Astrocyte (in vitro differentiated cells and primary cell): ENCODE data around the gene NPRL2. TPM values are rescaled to one million over a fixed set of nuclear protein-coding genes. Genes with fewer than 3 reads are reported as not detected.

Experiments used
- DNase-seq: peaks from one replicate; pipeline ENCODE4 v3.0.0-alpha.2; 2010; ENCODE audit warnings: low read depth
- FAIRE-seq: peaks from 2 replicates; lab custom pipeline; 2011; peaks lifted over from hg19 to GRCh38; lab: Jason Lieb, UNC
- H2AFZ ChIP-seq: 2 replicates; pipeline ENCODE4 v1.6.0; 2012; ENCODE audit warnings: low read depth, low read length, inconsistent platforms
- H3K27ac ChIP-seq: 2 replicates; pipeline ENCODE4 v1.5.1; 2011; ENCODE audit warnings: low read depth, low read length, inconsistent platforms
- H3K27me3 ChIP-seq: 2 replicates; pipeline ENCODE4 v1.6.0; 2011; ENCODE audit warnings: low read length, inconsistent platforms; ENCODE audit not compliant: insufficient read depth
- H3K36me3 ChIP-seq: 2 replicates; pipeline ENCODE4 v1.5.1; 2011; ENCODE audit warnings: low read length, inconsistent platforms; ENCODE audit not compliant: insufficient read depth
- H3K4me1 ChIP-seq: 2 replicates; pipeline ENCODE4 v1.5.1; 2011; ENCODE audit warnings: low read length, inconsistent platforms; ENCODE audit not compliant: insufficient read depth
- H3K4me2 ChIP-seq: 2 replicates; pipeline ENCODE4 v1.6.0; 2012; ENCODE audit warnings: low read length, inconsistent platforms
- H3K4me3 ChIP-seq: 2 replicates; pipeline ENCODE4 v1.5.1; 2011; ENCODE audit warnings: low read depth, mild to moderate bottlenecking, low read length, inconsistent platforms; ENCODE audit not compliant: insufficient read depth
- H3K79me2 ChIP-seq: 2 replicates; pipeline ENCODE4 v1.6.0; 2012; ENCODE audit warnings: mild to moderate bottlenecking, low read length, inconsistent platforms; ENCODE audit not compliant: insufficient read depth
- H3K9ac ChIP-seq: 2 replicates; pipeline ENCODE4 v1.6.0; 2012; ENCODE audit warnings: mild to moderate bottlenecking, low read length, inconsistent platforms
- H3K9me3 ChIP-seq: 2 replicates; pipeline ENCODE4 v1.5.1; 2012; ENCODE audit warnings: low read depth, mild to moderate bottlenecking, low read length, inconsistent platforms; ENCODE audit not compliant: insufficient read depth
- H4K20me1 ChIP-seq: 2 replicates; pipeline ENCODE4 v1.6.0; 2012; ENCODE audit warnings: low read length, inconsistent platforms; ENCODE audit not compliant: insufficient read depth
- H3K27ac Mint-ChIP-seq: one replicate; pipeline ENCODE4 v1.8.0; 2021; ENCODE audit warnings: mild to moderate bottlenecking, mixed read lengths; ENCODE audit not compliant: unreplicated experiment
- H3K27me3 Mint-ChIP-seq: one replicate; pipeline ENCODE4 v1.8.0; 2021; ENCODE audit warnings: low read depth, mixed read lengths; ENCODE audit not compliant: unreplicated experiment
- H3K36me3 Mint-ChIP-seq: one replicate; pipeline ENCODE4 v1.8.0; 2021; ENCODE audit warnings: low read depth, mixed read lengths; ENCODE audit not compliant: unreplicated experiment
- H3K4me1 Mint-ChIP-seq: one replicate; pipeline ENCODE4 v1.8.0; 2021; ENCODE audit warnings: low read depth, mixed read lengths; ENCODE audit not compliant: unreplicated experiment
- H3K4me3 Mint-ChIP-seq: one replicate; pipeline ENCODE4 v1.8.0; 2021; ENCODE audit warnings: mild to moderate bottlenecking, moderate library complexity, mixed read lengths; ENCODE audit not compliant: unreplicated experiment
- H3K9me3 Mint-ChIP-seq: one replicate; pipeline ENCODE4 v1.8.0; 2021; ENCODE audit warnings: mild to moderate bottlenecking, mixed read lengths; ENCODE audit not compliant: unreplicated experiment
- EZH2 ChIP-seq: IDR thresholded peaks from 2 replicates; pipeline ENCODE4 v1.6.1; 2012; ENCODE audit warnings: mild to moderate bottlenecking, low read length, inconsistent platforms; ENCODE audit not compliant: insufficient read depth
- total RNA-seq: library from RNA; stranded (reverse); gene quantifications from 2 replicates; pipeline ENCODE4 v1.2.1, GENCODE V29; 2021
- TF ChIP-seq, protein P1 (sequence below): IDR thresholded peaks from 2 replicates; pipeline ENCODE4 v1.5.1; 2011; ENCODE audit warnings: low read depth, mild to moderate bottlenecking, inconsistent platforms, low read length, moderate library complexity; ENCODE audit not compliant: insufficient read depth

Gene NPRL2
- total RNA-seq, 1 donor from 2014 or later: 15.7 TPM

DNA sequence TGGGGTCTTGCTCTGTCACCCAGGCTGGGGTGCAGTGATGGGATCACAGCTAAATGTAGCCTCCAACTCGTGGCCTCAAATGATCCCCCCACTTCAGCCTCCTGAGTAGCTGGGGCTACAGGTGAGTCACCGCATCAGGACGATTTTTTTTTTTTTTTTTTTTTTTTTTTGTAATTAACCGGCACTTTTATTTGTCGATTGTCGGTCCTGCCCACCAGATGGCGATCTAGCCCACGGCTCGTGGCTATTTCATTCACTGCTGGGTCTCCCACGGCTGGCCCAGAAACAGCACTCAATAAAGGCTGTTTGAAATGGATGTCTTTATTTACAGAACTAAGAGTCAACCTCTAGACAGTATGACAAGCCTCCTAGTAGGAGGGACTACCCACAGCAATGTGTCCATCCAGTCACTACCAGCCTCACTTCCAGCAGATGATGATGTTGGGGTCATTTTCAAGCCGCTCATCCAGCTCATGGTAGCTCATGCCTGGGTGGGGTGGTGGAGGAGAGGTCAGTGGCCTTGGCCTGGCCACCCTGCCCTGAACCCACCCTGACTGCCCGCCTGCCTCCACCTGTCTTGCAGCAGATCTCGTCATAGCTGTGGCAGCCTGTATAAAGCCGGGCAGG lies 3.3 kb downstream of the NPRL2 start:
- Histone ChIP-seq H4K20me1 (peaks cover 13% of the 10 kb centered on the region), H3K27me3 (no peaks in the 10 kb centered on the region), H3K9me3 (no peaks in the 10 kb centered on the region), H3K36me3 (peaks cover 3% of the 10 kb centered on the region), H3K4me2 (no peak overlapping the region), H3K4me1 (peaks cover 32% of the 10 kb centered on the region), H3K9ac (no peak overlapping the region), H3K4me3 (no peak overlapping the region), H3K27ac (no peak overlapping the region), H2AFZ (no peak overlapping the region), H3K79me2 (peaks cover 34% of the 10 kb centered on the region)
- peaks cover 20% of the 10 kb centered on the region for H3K27me3 Mint-ChIP-seq
- DNase-seq (peak; percentile 31), FAIRE-seq (peak; percentile 83)
- no peak overlapping the region for H3K27ac Mint-ChIP-seq
- peaks cover 4% of the 10 kb centered on the region for H3K36me3 Mint-ChIP-seq
- H3K4me1 Mint-ChIP-seq: peaks cover 10% of the 10 kb centered on the region
- H3K4me3 Mint-ChIP-seq: no peak overlapping the region
- H3K9me3 Mint-ChIP-seq: peaks cover 2% of the 10 kb centered on the region
- TF ChIP-seq, protein P1, sequence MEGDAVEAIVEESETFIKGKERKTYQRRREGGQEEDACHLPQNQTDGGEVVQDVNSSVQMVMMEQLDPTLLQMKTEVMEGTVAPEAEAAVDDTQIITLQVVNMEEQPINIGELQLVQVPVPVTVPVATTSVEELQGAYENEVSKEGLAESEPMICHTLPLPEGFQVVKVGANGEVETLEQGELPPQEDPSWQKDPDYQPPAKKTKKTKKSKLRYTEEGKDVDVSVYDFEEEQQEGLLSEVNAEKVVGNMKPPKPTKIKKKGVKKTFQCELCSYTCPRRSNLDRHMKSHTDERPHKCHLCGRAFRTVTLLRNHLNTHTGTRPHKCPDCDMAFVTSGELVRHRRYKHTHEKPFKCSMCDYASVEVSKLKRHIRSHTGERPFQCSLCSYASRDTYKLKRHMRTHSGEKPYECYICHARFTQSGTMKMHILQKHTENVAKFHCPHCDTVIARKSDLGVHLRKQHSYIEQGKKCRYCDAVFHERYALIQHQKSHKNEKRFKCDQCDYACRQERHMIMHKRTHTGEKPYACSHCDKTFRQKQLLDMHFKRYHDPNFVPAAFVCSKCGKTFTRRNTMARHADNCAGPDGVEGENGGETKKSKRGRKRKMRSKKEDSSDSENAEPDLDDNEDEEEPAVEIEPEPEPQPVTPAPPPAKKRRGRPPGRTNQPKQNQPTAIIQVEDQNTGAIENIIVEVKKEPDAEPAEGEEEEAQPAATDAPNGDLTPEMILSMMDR: peak; percentile 75
- no peak for TF ChIP-seq EZH2

DNA sequence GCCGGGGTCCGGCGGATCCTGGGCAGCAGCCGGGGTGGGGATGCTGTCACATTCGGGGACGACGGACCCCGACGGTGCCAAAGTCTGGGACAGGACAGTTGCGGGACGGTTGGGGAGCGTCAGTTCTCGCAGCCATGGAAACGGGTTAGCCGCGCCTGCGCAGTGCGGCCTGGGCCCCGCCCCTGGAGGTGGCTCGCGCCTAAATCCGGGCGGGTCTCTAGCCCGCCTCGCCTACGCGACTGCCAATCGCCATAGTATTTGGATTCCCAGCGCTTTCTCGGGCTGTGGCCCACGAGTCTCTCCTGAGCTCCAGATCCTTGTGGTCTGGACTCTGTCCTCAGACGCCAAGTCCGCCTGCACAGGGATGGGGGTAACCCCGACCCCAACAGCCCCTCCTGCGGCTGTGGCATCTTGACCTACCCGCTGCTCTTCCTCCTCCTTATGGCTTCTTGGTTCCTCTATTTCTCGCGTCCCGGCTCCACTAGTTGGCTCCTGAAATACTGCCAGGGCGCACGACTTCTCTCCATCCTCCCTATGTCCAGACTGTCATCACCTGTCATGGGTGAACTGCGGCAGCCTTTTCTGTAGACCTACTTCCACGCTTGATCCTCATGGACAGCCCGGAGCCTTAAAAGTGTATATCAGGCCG lies 4.9 kb downstream of the NPRL2 start, which contains the start of gene ZMYND10:
TSS of gene ZMYND10 (minus strand) at position 147 of the 649 bp plus-strand sequence. CDS start 153 bp downstream, outside the sequence.
- no peak for DNase-seq

More for the DNA sequence above, 4.9 kb downstream of the NPRL2 start, which contains the start of gene ZMYND10:
- peaks cover 22% of the 10 kb centered on the region for H3K4me1 ChIP-seq
- H3K27me3 ChIP-seq: no peaks in the 10 kb centered on the region
- H3K36me3 Mint-ChIP-seq: peaks cover 4% of the 10 kb centered on the region
- H2AFZ ChIP-seq: peak within 1 kb of the TSS; percentile 92
- peaks cover 3% of the 10 kb centered on the region for H3K36me3 ChIP-seq
- peaks cover 4% of the 10 kb centered on the region for H4K20me1 ChIP-seq
- H3K27ac ChIP-seq: no peak within 1 kb of the TSS
- peaks cover 4% of the 10 kb centered on the region for H3K9me3 Mint-ChIP-seq
- peaks cover 7% of the 10 kb centered on the region for H3K4me1 Mint-ChIP-seq
- FAIRE-seq: no peak
- H3K9me3 ChIP-seq: no peaks in the 10 kb centered on the region
- H3K9ac ChIP-seq: peak within 1 kb of the TSS; percentile 57
- peak within 1 kb of the TSS; percentile 62 for H3K4me3 Mint-ChIP-seq
- H3K27ac Mint-ChIP-seq: no peak within 1 kb of the TSS
- no peak for TF ChIP-seq EZH2
- TF ChIP-seq, protein P1: no peak
- peaks cover 22% of the 10 kb centered on the region for H3K79me2 ChIP-seq
- peak within 1 kb of the TSS; percentile 98 for H3K4me2 ChIP-seq
- H3K4me3 ChIP-seq: peak within 1 kb of the TSS; percentile 64
- H3K27me3 Mint-ChIP-seq: peaks cover 29% of the 10 kb centered on the region
